NCI-H345 (cell line): ENCODE data around the gene FOXO1.

Source experiments
- DNase-seq: peaks from one replicate; lab custom pipeline; 2025; lab: John Stamatoyannopoulos, UW

The FOXO1 gene

DNA sequence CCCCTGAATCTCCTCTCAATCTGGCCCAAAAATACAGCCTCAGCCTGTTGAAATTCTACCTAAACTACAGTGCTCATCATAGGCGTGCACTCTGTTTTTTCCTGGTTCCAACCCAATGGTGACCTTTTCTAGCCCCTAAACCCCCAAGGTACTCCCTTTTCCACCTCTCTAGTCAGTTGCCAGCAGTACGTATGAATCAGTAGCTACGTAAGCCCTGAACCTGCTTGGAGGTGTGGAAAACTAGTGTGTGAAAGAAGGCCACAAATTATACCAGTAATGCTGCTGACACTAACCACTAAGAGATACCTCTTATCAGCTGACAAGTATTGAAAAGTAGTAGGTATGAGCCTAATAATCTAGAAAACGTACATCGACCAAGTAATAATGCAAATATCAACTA is 60.9 kb downstream of the FOXO1 start:
- DNase-seq = no peak

DNA sequence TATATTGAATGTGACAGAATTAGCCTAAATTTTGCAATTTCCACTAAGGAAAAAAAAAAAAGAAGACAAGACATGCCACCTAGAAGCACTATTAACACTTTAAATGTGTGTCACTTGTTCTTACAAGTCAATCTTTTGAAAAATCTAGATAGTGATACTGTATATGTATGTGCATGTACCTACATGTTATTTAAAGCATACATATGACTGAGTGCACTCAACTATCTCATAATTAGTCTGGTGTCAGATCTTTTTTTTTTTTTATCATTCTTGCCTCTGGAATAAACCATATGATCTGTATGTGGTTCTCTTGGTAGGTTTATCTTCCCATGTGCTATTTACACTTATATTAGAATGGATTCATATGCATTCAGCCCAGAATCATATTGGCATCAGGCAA is 62.3 kb downstream of the FOXO1 start:
- no peak for DNase-seq

- DNase-seq = no peak
Observed at GRCh38 chr13:40600149-40600751, 66.2 kb downstream of the FOXO1 start.

- DNase-seq = no peak
Observed at GRCh38 chr13:40599747-40600146, 66.7 kb downstream of the FOXO1 start.

DNA sequence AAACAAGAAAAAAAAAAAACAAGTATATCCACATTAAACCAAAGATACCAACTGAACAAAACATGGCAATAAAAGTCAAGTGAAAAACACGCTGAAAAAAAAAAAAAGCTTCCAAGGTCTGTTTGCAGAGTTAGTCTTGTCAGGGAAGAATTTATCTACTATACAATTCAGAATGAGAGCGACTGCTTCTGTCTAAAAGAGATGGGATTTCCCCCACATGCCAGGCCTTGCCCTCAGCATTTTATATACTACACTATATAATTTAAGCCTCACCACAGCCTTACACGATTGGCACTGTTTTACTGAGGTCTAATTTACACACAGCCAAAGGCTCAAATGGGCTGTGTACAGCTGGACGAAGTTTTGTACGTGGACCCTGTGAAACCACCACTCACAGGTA is 67.3 kb downstream of the FOXO1 start:
- no peak for DNase-seq

GRCh38 chr13:40598569-40598968 is 67.9 kb downstream of the FOXO1 start:
- DNase-seq = no peak

DNA sequence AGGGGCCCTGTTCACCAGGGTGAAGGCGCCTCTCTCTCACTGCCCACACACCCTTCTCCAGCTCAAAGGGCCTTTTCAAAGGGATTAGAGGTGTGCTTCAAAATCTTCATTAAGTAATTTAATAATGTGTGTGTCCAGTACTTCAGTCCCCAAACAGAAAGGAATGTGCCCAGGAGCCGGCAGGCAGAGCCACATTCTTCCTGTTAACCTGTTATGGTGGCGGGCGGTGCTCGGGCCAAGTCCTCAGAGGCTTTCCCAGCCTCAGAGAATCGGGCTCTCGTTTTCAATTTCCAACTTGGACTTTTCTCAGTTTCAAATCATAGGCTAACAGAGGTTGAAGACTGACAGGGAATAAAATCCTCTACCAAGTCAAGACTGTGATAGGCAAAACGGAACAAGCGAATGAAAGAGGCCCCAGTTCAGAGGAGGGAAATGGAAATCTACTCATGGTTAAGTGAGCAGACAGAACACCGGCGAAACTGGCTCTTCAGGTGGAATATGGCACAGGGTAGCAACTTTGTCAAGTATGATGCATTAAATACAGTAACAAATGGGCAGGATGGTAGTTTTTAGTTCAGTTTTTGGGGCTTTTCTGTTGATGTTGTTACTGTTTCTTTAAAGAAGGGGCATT is 68.6 kb downstream of the FOXO1 start:
- no peak for DNase-seq

GRCh38 chr13:40596484-40596883 is 70.0 kb downstream of the FOXO1 start:
- no peak for DNase-seq

GRCh38 chr13:40595693-40596092 is 70.7 kb downstream of the FOXO1 start:
- no peak for DNase-seq

GRCh38 chr13:40592035-40592434 is 74.4 kb downstream of the FOXO1 start:
- DNase-seq = no peak

GRCh38 chr13:40591091-40591490 is 75.3 kb downstream of the FOXO1 start:
- no peak for DNase-seq

DNA sequence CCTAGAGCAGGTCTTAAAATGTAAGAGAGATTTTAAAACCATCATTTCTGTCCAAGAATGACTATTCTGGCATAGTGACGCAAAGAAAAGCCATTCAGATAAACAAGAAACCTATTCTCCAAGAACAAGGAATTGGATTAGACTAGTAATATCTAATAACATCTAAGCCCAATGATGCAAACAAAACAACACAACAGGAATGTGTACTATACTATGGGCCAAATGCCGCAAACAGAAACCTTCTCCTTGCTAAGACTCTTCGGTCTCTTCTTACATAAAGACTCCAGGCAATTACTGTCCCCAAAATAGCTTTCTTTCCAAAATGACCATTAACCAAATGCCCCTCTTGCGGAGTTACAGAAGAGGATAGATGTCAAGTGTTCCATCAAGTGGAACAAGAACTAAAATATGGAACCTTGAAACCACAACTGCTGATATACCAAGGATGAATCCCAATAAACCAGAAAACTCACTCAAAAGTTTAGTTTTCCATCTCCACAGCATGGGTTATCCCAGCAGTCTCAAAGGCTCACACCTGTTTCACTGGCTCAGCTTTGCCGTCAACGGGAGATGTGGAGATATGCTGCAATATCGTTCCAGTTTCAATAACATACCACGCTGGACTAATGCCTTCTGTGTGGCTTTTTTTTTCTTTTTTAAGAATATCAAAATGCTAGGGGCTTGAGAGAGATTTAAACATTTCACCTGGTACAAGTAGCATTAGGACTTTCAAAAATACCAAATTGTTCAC is 76.2 kb downstream of the FOXO1 start:
- DNase-seq = no peak

GRCh38 chr13:40589285-40590109 is 76.9 kb downstream of the FOXO1 start:
- no peak for DNase-seq

DNA sequence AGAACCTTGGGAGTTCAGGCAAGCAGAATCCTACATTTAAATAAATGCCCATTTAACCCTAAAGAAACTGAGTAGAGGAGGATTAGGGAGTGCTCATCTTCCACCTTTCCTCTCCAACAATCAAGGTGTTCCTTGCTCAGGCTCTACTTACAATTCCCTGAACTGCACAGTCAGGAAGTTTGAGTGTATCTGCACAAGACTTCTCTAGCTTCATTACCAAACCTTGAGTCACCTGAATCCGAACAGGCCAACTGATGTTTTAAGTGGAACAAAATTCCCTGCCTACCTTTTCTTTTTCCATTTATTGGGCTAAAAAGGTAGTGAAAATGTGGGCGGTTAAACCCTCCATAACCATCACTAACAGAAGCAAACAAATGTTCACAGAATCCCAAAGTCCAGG is 78.3 kb downstream of the FOXO1 start:
- DNase-seq = no peak

DNA sequence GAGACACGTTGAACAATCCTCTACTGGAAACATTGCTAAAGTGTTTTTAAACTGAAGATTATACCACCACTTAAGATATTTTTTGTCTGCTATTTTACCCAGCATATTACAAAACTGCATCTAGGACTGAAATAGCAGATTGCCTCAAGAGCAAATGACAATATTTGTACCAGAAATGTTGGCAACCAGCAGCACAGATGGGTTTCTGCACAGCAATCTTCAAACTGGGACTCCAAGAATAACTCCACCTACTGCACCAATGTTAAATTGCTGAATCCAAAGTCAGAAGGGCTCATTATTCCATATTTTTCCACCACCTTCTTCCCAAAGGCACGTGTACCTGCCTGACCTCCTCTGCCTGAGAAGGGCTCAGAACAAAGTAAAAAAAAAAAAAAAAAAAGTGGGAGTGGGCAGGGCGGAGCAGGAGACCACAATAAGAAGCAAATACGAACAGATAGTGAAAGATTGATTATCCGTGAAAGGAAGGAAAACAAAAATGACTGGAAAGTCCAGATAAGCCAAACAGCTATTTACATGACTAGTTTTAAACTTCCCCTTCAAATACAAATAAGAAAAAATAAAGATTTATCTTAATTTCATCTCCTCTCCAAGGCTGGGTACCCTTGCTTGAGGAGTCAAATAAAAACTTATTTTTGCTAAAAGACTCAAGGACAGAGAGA is 79.4 kb downstream of the FOXO1 start:
- DNase-seq = no peak

GRCh38 chr13:40585911-40586471 is 80.5 kb downstream of the FOXO1 start:
- no peak for DNase-seq

DNA sequence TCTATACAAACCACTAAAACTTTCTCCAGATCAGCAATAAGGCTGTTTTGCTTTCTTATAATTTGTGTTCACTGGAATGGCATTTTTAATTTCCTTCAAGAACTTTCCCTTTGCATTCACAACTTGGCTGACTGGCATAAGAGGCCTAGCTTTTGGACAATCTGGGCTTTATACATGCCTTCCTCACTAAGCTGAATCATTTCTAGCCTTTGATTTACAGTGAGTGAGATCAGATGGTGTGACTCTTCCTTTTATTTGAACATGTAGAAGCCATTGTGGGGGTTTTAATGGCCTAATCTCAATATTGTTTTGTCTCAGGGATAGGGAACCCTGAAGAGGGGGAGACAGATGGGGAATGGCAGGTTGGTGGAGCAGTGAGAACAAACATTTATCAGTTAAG is 82.7 kb downstream of the FOXO1 start:
- no peak for DNase-seq

GRCh38 chr13:40582531-40582930 is 83.9 kb downstream of the FOXO1 start:
- DNase-seq = no peak

DNA sequence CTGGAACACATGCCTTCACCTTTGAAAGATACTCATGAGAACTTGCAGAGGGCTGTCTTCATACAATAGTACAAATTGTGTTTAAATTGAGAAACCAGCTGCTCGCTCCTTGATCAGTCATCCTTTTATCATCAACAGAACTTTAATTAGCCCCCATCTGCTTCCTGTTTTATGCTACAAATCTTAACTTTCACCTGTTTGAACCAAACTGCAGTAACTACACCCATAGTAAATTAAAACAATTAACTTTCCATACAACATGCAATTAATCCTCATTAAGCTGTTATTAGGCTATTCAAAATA is 85.2 kb downstream of the FOXO1 start:
- no peak for DNase-seq

- DNase-seq = no peak
Observed at GRCh38 chr13:40580566-40581276, 85.7 kb downstream of the FOXO1 start.

DNA sequence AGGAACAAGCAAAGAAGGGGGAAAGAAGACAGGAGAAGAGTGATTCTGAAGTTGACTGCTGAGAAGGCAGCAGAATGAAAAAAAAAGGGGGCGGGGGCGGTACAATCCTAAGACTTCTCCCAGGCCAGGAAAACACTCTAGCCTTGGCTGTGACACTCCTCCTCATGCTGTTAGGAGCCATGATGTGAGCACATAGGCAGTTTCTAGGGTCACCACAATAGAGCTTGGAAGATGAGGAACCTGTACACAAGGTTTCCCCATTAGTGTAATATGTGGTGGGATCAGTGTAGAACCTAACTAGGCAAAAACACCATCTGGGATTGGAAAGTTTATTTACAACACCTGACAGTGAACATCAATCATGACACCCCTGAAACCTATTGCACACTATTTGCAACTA is 86.9 kb downstream of the FOXO1 start:
- no peak for DNase-seq
